Bronchial epithelial cell (primary cell): ENCODE data around the gene ZNF236. TPM values are rescaled to one million over a fixed set of nuclear protein-coding genes. Genes with fewer than 3 reads are reported as not detected.

ENCODE experiments used
- DNase-seq: peaks from one replicate; pipeline ENCODE4 v3.0.0-alpha.2; 2010; ENCODE audit warnings: low read depth
- FAIRE-seq: peaks from 2 replicates; lab custom pipeline; 2011; peaks lifted over from hg19 to GRCh38; lab: Jason Lieb, UNC
- H3K27me3 ChIP-seq: 2 replicates; pipeline ENCODE4 v1.5.1; 2011; ENCODE audit warnings: low read length; ENCODE audit not compliant: control insufficient read depth, insufficient read depth
- H3K36me3 ChIP-seq: 2 replicates; pipeline ENCODE4 v1.5.1; 2011; ENCODE audit warnings: low read length; ENCODE audit not compliant: control insufficient read depth, insufficient read depth
- H3K4me3 ChIP-seq: 2 replicates; pipeline ENCODE4 v1.5.1; 2011; ENCODE audit warnings: mild to moderate bottlenecking, low read depth, low read length, control low read depth
- CTCF ChIP-seq: IDR thresholded peaks from 2 replicates; pipeline ENCODE4 v1.5.1; 2011; ENCODE audit warnings: mild to moderate bottlenecking, moderate library complexity, low read length, control low read depth, inconsistent platforms; ENCODE audit not compliant: insufficient read depth, severe bottlenecking
- total RNA-seq: library from RNA; depleted of rRNA; stranded (reverse); fragments of >200 nt; gene quantifications from 2 replicates; pipeline ENCODE4 v1.2.1, GENCODE V29; 2014

Gene ZNF236
- total RNA-seq, 1 donor from 2014 or later, result 5.3 TPM

- no peak for FAIRE-seq
- H3K36me3 ChIP-seq, result peaks cover 8% of the 10 kb centered on the region
- no peaks in the 10 kb centered on the region for H3K27me3 ChIP-seq
- DNase-seq, result no peak
- TF ChIP-seq CTCF, result no peak
- H3K4me3 ChIP-seq, result no peak overlapping the region
These were observed 44.3 kb downstream of the ZNF236 start for GRCh38 chr18:76866666-76867065.

- DNase-seq (no peak), FAIRE-seq (no peak)
- H3K27me3 ChIP-seq, result no peaks in the 10 kb centered on the region
- peaks cover 2% of the 10 kb centered on the region for H3K36me3 ChIP-seq
- H3K4me3 ChIP-seq, result no peak overlapping the region
- no peak for TF ChIP-seq CTCF
These were observed 51.0 kb downstream of the ZNF236 start for GRCh38 chr18:76873311-76873710.

GRCh38 chr18:76873713-76874112 is 51.4 kb downstream of the ZNF236 start:
- H3K4me3 ChIP-seq, result no peak overlapping the region
- DNase-seq (no peak), FAIRE-seq (no peak)
- H3K27me3 ChIP-seq, result no peaks in the 10 kb centered on the region
- peaks cover 1% of the 10 kb centered on the region for H3K36me3 ChIP-seq
- no peak for TF ChIP-seq CTCF

- FAIRE-seq (peak; percentile 40), DNase-seq (no peak)
- Histone ChIP-seq H3K27me3 (no peaks in the 10 kb centered on the region), H3K36me3 (no peaks in the 10 kb centered on the region), H3K4me3 (no peak overlapping the region)
- TF ChIP-seq CTCF, result no peak
These were observed 52.5 kb downstream of the ZNF236 start for GRCh38 chr18:76874642-76875389.

GRCh38 chr18:76875390-76876325 is 53.3 kb downstream of the ZNF236 start:
- Histone ChIP-seq H3K4me3 (no peak overlapping the region), H3K36me3 (no peaks in the 10 kb centered on the region), H3K27me3 (no peaks in the 10 kb centered on the region)
- FAIRE-seq (no peak), DNase-seq (peak; percentile 51)
- TF ChIP-seq CTCF, result peak; percentile 67
